HEK293 (cell line): ENCODE results near the gene DIP2A.

ENCODE experiments used
- CTCF ChIA-PET: fragments of 350-600 bp; formaldehyde crosslinking; extraction: SDS; loops from one replicate; lab custom pipeline; 2021; ENCODE audit warnings: antibody characterized with exemption; lab: Yijun Ruan, JAX
- POLR2A ChIA-PET: fragments of 300-600 bp; formaldehyde crosslinking; extraction: SDS; loops from one replicate; lab custom pipeline; 2020; ENCODE audit warnings: antibody characterized with exemption, inconsistent platforms; lab: Yijun Ruan, JAX
- H3K27ac ChIP-seq: fragments of 200-500 bp; sonication (Bioruptor generic); 2 replicates; pipeline ENCODE4 v1.5.1; 2014; ENCODE audit warnings: low read depth, low read length, control low read depth, inconsistent platforms; ENCODE audit errors: extremely low read depth
- H3K36me3 ChIP-seq, 2 experiments: fragments of 200-500 bp in 1 of 2; sonication (Bioruptor generic) in 1 of 2; 1 replicate in 1 of 2; 2 replicates in 1 of 2; pipeline ENCODE4 v1.5.1; 2014 to 2017; ENCODE audit warnings: inconsistent platforms in 2 of 2, low read length in 2 of 2; ENCODE audit not compliant: control insufficient read depth in 2 of 2, insufficient read depth in 1 of 2
- H3K4me1 ChIP-seq: fragments of 200-500 bp; sonication (Bioruptor generic); 2 replicates; pipeline ENCODE4 v1.5.1; 2014; ENCODE audit warnings: mild to moderate bottlenecking, low read length, inconsistent platforms; ENCODE audit not compliant: control insufficient read depth, insufficient read depth
- H3K4me3 ChIP-seq: 2 replicates; pipeline ENCODE4 v1.5.1; 2011; ENCODE audit warnings: low read depth, mild to moderate bottlenecking, control low read depth, low read length, moderate library complexity
- H3K9me3 ChIP-seq: fragments of 200-500 bp; sonication (Bioruptor generic); 2 replicates; pipeline ENCODE4 v1.5.1; 2014; ENCODE audit warnings: low read depth, low read length, inconsistent platforms; ENCODE audit not compliant: control insufficient read depth, insufficient read depth
- GLI4 ChIP-seq: fragments of 450-650 bp; formaldehyde crosslinking; IDR thresholded peaks from 2 replicates; pipeline ENCODE4 v1.5.1; 2016; ENCODE audit warnings: missing biosample characterization, missing genetic modification characterization
- GLIS1 ChIP-seq: fragments of 450-650 bp; formaldehyde crosslinking; IDR thresholded peaks from 2 replicates; pipeline ENCODE4 v1.5.1; 2016; ENCODE audit warnings: missing biosample characterization, missing genetic modification characterization
- KLF8 ChIP-seq: fragments of 450-650 bp; formaldehyde crosslinking; IDR thresholded peaks from 2 replicates; pipeline ENCODE4 v1.5.1; 2016; ENCODE audit warnings: missing biosample characterization, missing genetic modification characterization
- PRDM2 ChIP-seq: fragments of 450-650 bp; formaldehyde crosslinking; IDR thresholded peaks from 2 replicates; pipeline ENCODE4 v1.5.1; 2016; ENCODE audit warnings: missing biosample characterization, missing genetic modification characterization, borderline replicate concordance
- YY2 ChIP-seq: fragments of 450-650 bp; formaldehyde crosslinking; IDR thresholded peaks from 2 replicates; pipeline ENCODE4 v1.5.1; 2016; ENCODE audit warnings: missing biosample characterization, missing genetic modification characterization
- ZBTB1 ChIP-seq: fragments of 450-650 bp; formaldehyde crosslinking; IDR thresholded peaks from 2 replicates; pipeline ENCODE4 v1.5.1; 2016; ENCODE audit warnings: missing biosample characterization, missing genetic modification characterization
- ZBTB21 ChIP-seq: fragments of 450-650 bp; formaldehyde crosslinking; IDR thresholded peaks from 2 replicates; pipeline ENCODE4 v1.5.1; 2017; ENCODE audit warnings: missing biosample characterization, missing genetic modification characterization
- ZFP41 ChIP-seq: fragments of 450-650 bp; formaldehyde crosslinking; IDR thresholded peaks from 2 replicates; pipeline ENCODE4 v1.5.1; 2016; ENCODE audit warnings: missing biosample characterization, missing genetic modification characterization, borderline replicate concordance
- ZNF146 ChIP-seq: fragments of 450-650 bp; formaldehyde crosslinking; IDR thresholded peaks from 2 replicates; pipeline ENCODE4 v1.5.1; 2016; ENCODE audit warnings: missing biosample characterization, missing genetic modification characterization
- ZNF155 ChIP-seq: fragments of 450-650 bp; formaldehyde crosslinking; IDR thresholded peaks from 2 replicates; pipeline ENCODE4 v1.5.1; 2016; ENCODE audit warnings: missing biosample characterization, missing genetic modification characterization
- ZNF169 ChIP-seq: fragments of 450-650 bp; formaldehyde crosslinking; IDR thresholded peaks from 2 replicates; pipeline ENCODE4 v1.5.1; 2016; ENCODE audit warnings: missing biosample characterization, missing genetic modification characterization
- ZNF18 ChIP-seq: fragments of 450-650 bp; formaldehyde crosslinking; IDR thresholded peaks from 2 replicates; pipeline ENCODE4 v1.5.1; 2016; ENCODE audit warnings: missing biosample characterization, missing genetic modification characterization
- ZNF223 ChIP-seq: fragments of 450-650 bp; formaldehyde crosslinking; IDR thresholded peaks from 2 replicates; pipeline ENCODE4 v1.5.1; 2016; ENCODE audit warnings: missing biosample characterization, missing genetic modification characterization
- ZNF302 ChIP-seq: fragments of 450-650 bp; formaldehyde crosslinking; IDR thresholded peaks from 2 replicates; pipeline ENCODE4 v1.5.1; 2016; ENCODE audit warnings: missing biosample characterization, missing genetic modification characterization, low read depth
- ZNF398 ChIP-seq: fragments of 450-650 bp; formaldehyde crosslinking; IDR thresholded peaks from 2 replicates; pipeline ENCODE4 v1.5.1; 2017; ENCODE audit warnings: missing biosample characterization, missing genetic modification characterization
- ZNF488 ChIP-seq: fragments of 450-650 bp; formaldehyde crosslinking; IDR thresholded peaks from 2 replicates; pipeline ENCODE4 v1.5.1; 2016; ENCODE audit warnings: missing biosample characterization, missing genetic modification characterization
- ZNF654 ChIP-seq: fragments of 450-650 bp; formaldehyde crosslinking; IDR thresholded peaks from 2 replicates; pipeline ENCODE4 v1.5.1; 2016; ENCODE audit warnings: low read depth, missing biosample characterization, missing genetic modification characterization
- ZNF692 ChIP-seq: fragments of 450-650 bp; formaldehyde crosslinking; IDR thresholded peaks from 2 replicates; pipeline ENCODE4 v1.5.1; 2016; ENCODE audit warnings: missing biosample characterization, missing genetic modification characterization
- ZNF747 ChIP-seq: fragments of 450-650 bp; formaldehyde crosslinking; IDR thresholded peaks from 2 replicates; pipeline ENCODE4 v1.5.1; 2016; ENCODE audit warnings: missing biosample characterization, missing genetic modification characterization
- ZNF768 ChIP-seq: fragments of 450-650 bp; formaldehyde crosslinking; IDR thresholded peaks from 2 replicates; pipeline ENCODE4 v1.5.1; 2018; ENCODE audit warnings: missing biosample characterization, mild to moderate bottlenecking, missing genetic modification characterization
- ZNF837 ChIP-seq: fragments of 450-650 bp; formaldehyde crosslinking; IDR thresholded peaks from 2 replicates; pipeline ENCODE4 v1.5.1; 2016; ENCODE audit warnings: missing biosample characterization, missing genetic modification characterization
- ZSCAN16 ChIP-seq: fragments of 450-650 bp; formaldehyde crosslinking; IDR thresholded peaks from 2 replicates; pipeline ENCODE4 v1.5.1; 2016; ENCODE audit warnings: missing biosample characterization, missing genetic modification characterization

The DIP2A gene

GRCh38 chr21:46552274-46552673 lies 93.6 kb downstream of the DIP2A start:
- Histone ChIP-seq H3K27ac (no peak overlapping the region), H3K9me3 (no peaks in the 10 kb centered on the region), H3K36me3 (peaks cover 9 to 78% of the 10 kb centered on the region in 2 experiments), H3K4me3 (no peak overlapping the region), H3K4me1 (no peaks in the 10 kb centered on the region)
- POLR2A ChIA-PET = no interaction called here
- CTCF ChIA-PET = interaction anchor here (0.5 kb wide), 1 partner anchor 82 kb away, joined by 3 read pairs; no protein-coding TSS in a partner anchor
- TF ChIP-seq GLIS1 (tag by site-specific recombination) = no peak
- TF ChIP-seq ZNF169 (tag by site-specific recombination) = no peak
- TF ChIP-seq ZFP41 = no peak
- no peak for TF ChIP-seq GLI4
- TF ChIP-seq ZNF837 (tag by site-specific recombination) = no peak

- Histone ChIP-seq H3K4me1 (no peaks in the 10 kb centered on the region), H3K36me3 (peaks cover 2 to 81% of the 10 kb centered on the region in 2 experiments; a peak in 2 of 3 replicates), H3K4me3 (no peak overlapping the region), H3K9me3 (no peaks in the 10 kb centered on the region), H3K27ac (no peak overlapping the region)
- ChIA-PET POLR2A (no interaction called here), CTCF (no interaction called here)
- no peak for TF ChIP-seq ZNF488
- no peak for TF ChIP-seq ZNF654 (tag by site-specific recombination)
- TF ChIP-seq ZBTB1 (tag by site-specific recombination) = no peak
- no peak for TF ChIP-seq ZNF768 (tag by site-specific recombination)
- no peak for TF ChIP-seq ZNF146
- no peak for TF ChIP-seq ZNF302
- no peak for TF ChIP-seq ZNF155
- no peak for TF ChIP-seq YY2 (tag by site-specific recombination)
Observed at GRCh38 chr21:46552865-46553379, 94.2 kb downstream of the DIP2A start.

GRCh38 chr21:46553993-46554392 lies 95.3 kb downstream of the DIP2A start:
- H3K4me1 ChIP-seq = no peaks in the 10 kb centered on the region
- H3K4me3 ChIP-seq = no peak overlapping the region
- CTCF ChIA-PET = interaction anchor here (0.6 kb wide), 1 partner anchor 323 kb away, joined by 5 read pairs; no protein-coding TSS in a partner anchor
- no peak overlapping the region for H3K27ac ChIP-seq
- no peak for TF ChIP-seq ZNF747 (tag by site-specific recombination)
- TF ChIP-seq ZSCAN16 = no peak
- no peak for TF ChIP-seq PRDM2 (tag by site-specific recombination)
- no peak for TF ChIP-seq ZNF692
- no peak for TF ChIP-seq ZNF18 (tag by site-specific recombination)
- TF ChIP-seq KLF8 (tag by site-specific recombination) = no peak
- no peak for TF ChIP-seq ZNF398 (tag by site-specific recombination)
- no peak for TF ChIP-seq ZNF223 (tag by site-specific recombination)
- no peak for TF ChIP-seq ZBTB21
- H3K36me3 ChIP-seq = peaks cover 4 to 77% of the 10 kb centered on the region in 2 experiments; a peak in 2 of 3 replicates
- POLR2A ChIA-PET = interaction anchor here (0.6 kb wide), 1 partner anchor 9 kb away, joined by 4 read pairs; no protein-coding TSS in a partner anchor
- H3K9me3 ChIP-seq = no peaks in the 10 kb centered on the region
